ENCODE results near the gene ARHGAP15. TPM values are rescaled to one million over a fixed set of nuclear protein-coding genes. Genes with fewer than 3 reads are reported as not detected.

The ARHGAP15 gene
- total RNA-seq, 2 donors from 2014 or later, result 0.86 TPM; not detected in 1

- WGBS, 2 experiments (ENCODE audit: insufficient coverage in 1 of 2, insufficient read length in 1 of 2), result 97 to 100% methylated on average over 1 of the region's 1 CpG
- H3K27me3 Mint-ChIP-seq (ENCODE audit: insufficient read depth), result no peaks in the 10 kb centered on the region
- H3K4me1 ChIP-seq (ENCODE audit: control insufficient read depth, insufficient read depth, low read length), result peaks cover 6% of the 10 kb centered on the region
- H3K4me3 Mint-ChIP-seq, result no peak overlapping the region
- TF ChIP-seq, protein P1, sequence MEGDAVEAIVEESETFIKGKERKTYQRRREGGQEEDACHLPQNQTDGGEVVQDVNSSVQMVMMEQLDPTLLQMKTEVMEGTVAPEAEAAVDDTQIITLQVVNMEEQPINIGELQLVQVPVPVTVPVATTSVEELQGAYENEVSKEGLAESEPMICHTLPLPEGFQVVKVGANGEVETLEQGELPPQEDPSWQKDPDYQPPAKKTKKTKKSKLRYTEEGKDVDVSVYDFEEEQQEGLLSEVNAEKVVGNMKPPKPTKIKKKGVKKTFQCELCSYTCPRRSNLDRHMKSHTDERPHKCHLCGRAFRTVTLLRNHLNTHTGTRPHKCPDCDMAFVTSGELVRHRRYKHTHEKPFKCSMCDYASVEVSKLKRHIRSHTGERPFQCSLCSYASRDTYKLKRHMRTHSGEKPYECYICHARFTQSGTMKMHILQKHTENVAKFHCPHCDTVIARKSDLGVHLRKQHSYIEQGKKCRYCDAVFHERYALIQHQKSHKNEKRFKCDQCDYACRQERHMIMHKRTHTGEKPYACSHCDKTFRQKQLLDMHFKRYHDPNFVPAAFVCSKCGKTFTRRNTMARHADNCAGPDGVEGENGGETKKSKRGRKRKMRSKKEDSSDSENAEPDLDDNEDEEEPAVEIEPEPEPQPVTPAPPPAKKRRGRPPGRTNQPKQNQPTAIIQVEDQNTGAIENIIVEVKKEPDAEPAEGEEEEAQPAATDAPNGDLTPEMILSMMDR (conservative IDR thresholded peaks at IDR 0.05), result no peak
- H3K9me3 ChIP-seq (ENCODE audit: control insufficient read depth, low read length), result peaks cover 6% of the 10 kb centered on the region
- H3K36me3 ChIP-seq (ENCODE audit: control insufficient read depth, insufficient read depth, low read length), result no peaks in the 10 kb centered on the region
- no peak overlapping the region for H3K27ac ChIP-seq (ENCODE audit: low read depth, low read length)
- no peak for DNase-seq
- peaks cover 22% of the 10 kb centered on the region for H3K4me1 Mint-ChIP-seq
- no peak overlapping the region for H3K27ac Mint-ChIP-seq
- H3K9ac ChIP-seq (ENCODE audit: extremely low read depth, low read length, poor library complexity, severe bottlenecking), result no peak overlapping the region
- H3K4me3 ChIP-seq (ENCODE audit: low read length), result no peak overlapping the region
- no peaks in the 10 kb centered on the region for H3K27me3 ChIP-seq (ENCODE audit: control insufficient read depth, insufficient read depth, low read length, poor library complexity, severe bottlenecking)
- H3K9me3 Mint-ChIP-seq, result no peaks in the 10 kb centered on the region
- no peaks in the 10 kb centered on the region for H3K36me3 Mint-ChIP-seq (ENCODE audit: low read depth)
These were observed 81.2 kb downstream of the ARHGAP15 start for GRCh38 chr2:143210446-143210819.

DNA sequence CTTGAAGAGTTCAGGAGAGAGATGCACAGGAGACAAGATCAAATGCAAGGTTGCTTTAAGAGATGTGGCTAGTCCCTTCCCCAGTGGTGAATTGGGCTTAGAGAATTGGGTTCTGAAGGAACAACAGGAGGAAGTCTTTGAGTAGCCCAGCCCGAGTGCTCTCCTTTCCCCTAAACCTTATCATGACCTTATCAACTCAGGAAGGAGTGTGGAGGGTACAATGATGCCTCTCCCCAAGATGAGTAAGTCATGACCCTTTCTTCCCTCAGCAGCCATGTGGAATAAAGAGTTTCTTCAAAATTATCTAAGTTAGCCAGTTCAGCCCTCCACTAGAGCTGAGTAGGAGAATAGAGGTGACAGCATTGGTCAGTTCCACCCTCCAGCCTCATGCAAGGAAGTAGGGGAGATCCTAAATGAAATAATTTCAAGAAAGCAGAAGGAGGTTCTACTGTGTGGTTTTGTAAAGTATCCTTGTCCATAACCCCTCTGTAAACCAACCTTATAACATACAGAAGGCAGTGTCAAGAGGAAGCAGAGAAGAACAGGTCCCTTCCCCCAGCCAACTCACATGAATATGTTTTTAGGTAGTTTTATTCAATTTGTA, 88.4 kb downstream of the ARHGAP15 start:
- Mint-ChIP-seq H3K4me1 (peaks cover 8% of the 10 kb centered on the region), H3K4me3 (no peak overlapping the region), H3K36me3 (ENCODE audit: low read depth) (no peaks in the 10 kb centered on the region), H3K27ac (no peak overlapping the region), H3K9me3 (no peaks in the 10 kb centered on the region), H3K27me3 (ENCODE audit: insufficient read depth) (no peaks in the 10 kb centered on the region)
- Histone ChIP-seq H3K4me1 (ENCODE audit: control insufficient read depth, insufficient read depth, low read length) (no peaks in the 10 kb centered on the region), H3K27me3 (ENCODE audit: control insufficient read depth, insufficient read depth, low read length, poor library complexity, severe bottlenecking) (no peaks in the 10 kb centered on the region), H3K9me3 (ENCODE audit: control insufficient read depth, low read length) (no peaks in the 10 kb centered on the region), H3K27ac (ENCODE audit: low read depth, low read length) (no peak overlapping the region), H3K4me3 (ENCODE audit: low read length) (no peak overlapping the region), H3K9ac (ENCODE audit: extremely low read depth, low read length, poor library complexity, severe bottlenecking) (no peak overlapping the region), H3K36me3 (ENCODE audit: control insufficient read depth, insufficient read depth, low read length) (no peaks in the 10 kb centered on the region)
- TF ChIP-seq, protein P1 (conservative IDR thresholded peaks at IDR 0.05), result no peak
- WGBS, 2 experiments (ENCODE audit: insufficient coverage in 1 of 2, insufficient read length in 1 of 2), result no CpG with 5 or more reads among the region's 1 CpG
- DNase-seq, result no peak

GRCh38 chr2:143218621-143219020, 89.4 kb downstream of the ARHGAP15 start:
- WGBS, 2 experiments (ENCODE audit: insufficient coverage in 1 of 2, insufficient read length in 1 of 2), result 92 to 97% methylated on average over 5 to 6 of the region's 6 CpGs
- Mint-ChIP-seq H3K9me3 (no peaks in the 10 kb centered on the region), H3K4me3 (no peak overlapping the region), H3K36me3 (ENCODE audit: low read depth) (no peaks in the 10 kb centered on the region), H3K27ac (no peak overlapping the region), H3K4me1 (peaks cover 9% of the 10 kb centered on the region), H3K27me3 (ENCODE audit: insufficient read depth) (no peaks in the 10 kb centered on the region)
- no peaks in the 10 kb centered on the region for H3K4me1 ChIP-seq (ENCODE audit: control insufficient read depth, insufficient read depth, low read length)
- no peak overlapping the region for H3K4me3 ChIP-seq (ENCODE audit: low read length)
- H3K36me3 ChIP-seq (ENCODE audit: control insufficient read depth, insufficient read depth, low read length), result no peaks in the 10 kb centered on the region
- H3K9ac ChIP-seq (ENCODE audit: extremely low read depth, low read length, poor library complexity, severe bottlenecking), result no peak overlapping the region
- TF ChIP-seq, protein P1 (conservative IDR thresholded peaks at IDR 0.05), result no peak
- DNase-seq, result no peak
- H3K9me3 ChIP-seq (ENCODE audit: control insufficient read depth, low read length), result no peaks in the 10 kb centered on the region
- no peaks in the 10 kb centered on the region for H3K27me3 ChIP-seq (ENCODE audit: control insufficient read depth, insufficient read depth, low read length, poor library complexity, severe bottlenecking)
- no peak overlapping the region for H3K27ac ChIP-seq (ENCODE audit: low read depth, low read length)
